ENCODE data around the gene IL2.

IL2 gene
- total RNA-seq, result 0.91 to 3.6 (median 1.7) reads per million in 4 donors

- DNase-seq, result peak in 2 of 5 donors; percentile 3 to 48
These were observed at the start of gene IL2 for GRCh38 chr4:122456231-122457116. Gene IL2 (minus strand): TSS chr4:122456725. CDS start chr4:122456440, 285 bp downstream.

GRCh38 chr4:122503214-122503613 is 46.7 kb upstream of the IL2 start:
- DNase-seq, result peak in 1 of 5 donors; percentile 31

GRCh38 chr4:122500852-122501501 is 44.5 kb upstream of the IL2 start:
- no peak for DNase-seq

- DNase-seq, result no peak
These were observed 32.5 kb upstream of the IL2 start for GRCh38 chr4:122489061-122489460.

GRCh38 chr4:122483481-122483880 is 27.0 kb upstream of the IL2 start:
- no peak for DNase-seq

- DNase-seq, result no peak
These were observed 25.4 kb upstream of the IL2 start for GRCh38 chr4:122481766-122482405.

GRCh38 chr4:122480655-122481487 is 24.3 kb upstream of the IL2 start:
- DNase-seq, result no peak

GRCh38 chr4:122479935-122480416 is 23.5 kb upstream of the IL2 start:
- no peak for DNase-seq

GRCh38 chr4:122476745-122477144 is 20.2 kb upstream of the IL2 start:
- DNase-seq, result no peak

- DNase-seq, result no peak
These were observed 19.6 kb upstream of the IL2 start for GRCh38 chr4:122476126-122476525.

GRCh38 chr4:122475233-122475632 is 18.7 kb upstream of the IL2 start:
- DNase-seq, result no peak

GRCh38 chr4:122469457-122469856 is 12.9 kb upstream of the IL2 start:
- DNase-seq, result no peak

GRCh38 chr4:122458625-122459024 is 2.1 kb upstream of the IL2 start:
- DNase-seq, result peak in 3 of 5 donors; percentile 2 to 69 (median 18)

- DNase-seq, result no peak
These were observed 3.0 kb downstream of the IL2 start for GRCh38 chr4:122453384-122453995.

- peak in 1 of 5 donors; percentile 5 for DNase-seq
These were observed 5.7 kb downstream of the IL2 start for GRCh38 chr4:122450847-122451246.

- no peak for DNase-seq
These were observed 22.2 kb downstream of the IL2 start for GRCh38 chr4:122434285-122434684.

- DNase-seq, result no peak
These were observed 25.2 kb downstream of the IL2 start for GRCh38 chr4:122431351-122431750.

- DNase-seq, result no peak
These were observed 33.3 kb downstream of the IL2 start for GRCh38 chr4:122423246-122423645.

GRCh38 chr4:122412547-122412946 is 44.0 kb downstream of the IL2 start:
- DNase-seq, result no peak

GRCh38 chr4:122403861-122404260 is 52.7 kb downstream of the IL2 start:
- no peak for DNase-seq
